ENCODE measurements around the gene NEUROD2.
A peak's percentile ranks its signal among the peaks of the same experiment; 100 is the strongest.
"Not testable (repeated sequence)": the region's sequence is repeated elsewhere in the genome, so short reads cannot be mapped to it uniquely, and the experiment has no call there.

NEUROD2 gene

GRCh38 chr17:39601758-39602532, 5.8 kb downstream of the NEUROD2 start:
- no peak for DNase-seq

GRCh38 chr17:39600997-39601597, 6.6 kb downstream of the NEUROD2 start:
- DNase-seq: no peak

- DNase-seq: no peak
Observed at GRCh38 chr17:39600288-39600996, 7.3 kb downstream of the NEUROD2 start.

- no peak for DNase-seq
Observed at GRCh38 chr17:39599665-39600231, 8.0 kb downstream of the NEUROD2 start.

- no peak for DNase-seq
Observed at GRCh38 chr17:39599004-39599664, 8.6 kb downstream of the NEUROD2 start.

- no peak for DNase-seq
Observed at GRCh38 chr17:39598630-39599003, 9.1 kb downstream of the NEUROD2 start.

GRCh38 chr17:39598047-39598481, 9.7 kb downstream of the NEUROD2 start:
- DNase-seq: peak; percentile 15

- no peak for DNase-seq
Observed at GRCh38 chr17:39597372-39598046, 10.2 kb downstream of the NEUROD2 start.

GRCh38 chr17:39596543-39597267, 11.0 kb downstream of the NEUROD2 start:
- DNase-seq: no peak

GRCh38 chr17:39595928-39596510, 11.7 kb downstream of the NEUROD2 start:
- no peak for DNase-seq

- DNase-seq: no peak
Observed at GRCh38 chr17:39595294-39595693, 12.4 kb downstream of the NEUROD2 start.

- DNase-seq: no peak
Observed at GRCh38 chr17:39593371-39593770, 14.3 kb downstream of the NEUROD2 start.

- peak; percentile 66 for DNase-seq
Observed at GRCh38 chr17:39591958-39592954, 15.5 kb downstream of the NEUROD2 start.

- DNase-seq: not testable (repeated sequence)
Observed at GRCh38 chr17:39590180-39590579, 17.5 kb downstream of the NEUROD2 start.

GRCh38 chr17:39582658-39583057, 25.1 kb downstream of the NEUROD2 start:
- DNase-seq: no peak

- DNase-seq: no peak
Observed at GRCh38 chr17:39581759-39582085, 26.0 kb downstream of the NEUROD2 start.

GRCh38 chr17:39581071-39581758, 26.5 kb downstream of the NEUROD2 start:
- no peak for DNase-seq

- no peak for DNase-seq
Observed at GRCh38 chr17:39580082-39580468, 27.6 kb downstream of the NEUROD2 start.

- DNase-seq: no peak
Observed at GRCh38 chr17:39579318-39580081, 28.2 kb downstream of the NEUROD2 start.

All from NCI-H774 (cell line).